Esophagus muscularis mucosa (tissue), 4 donors: ENCODE data around the gene ZNF853. TPM values are rescaled to one million over a fixed set of nuclear protein-coding genes. Genes with fewer than 3 reads are reported as not detected.
"Not testable (repeated sequence)": the region's sequence is repeated elsewhere in the genome, so short reads cannot be mapped to it uniquely, and the experiment has no call there.

ENCODE experiments used
- DNase-seq: peaks from one replicate; pipeline ENCODE4 v3.0.0-alpha.2; 2017; ENCODE audit errors: extremely low spot score
- H3K27ac ChIP-seq, 4 donors: fragments of 200-600 bp; sonication (generic); replicated peaks in 1 of 4; 1 replicate in 3 of 4; 2 replicates in 1 of 4; pipeline ENCODE4 v1.5.1; 2016 to 2019; ENCODE audit warnings: mild to moderate bottlenecking in 1 of 4
- H3K27me3 ChIP-seq, 4 donors: fragments of 200-600 bp; sonication (generic); one replicate each; pipeline versions ENCODE4 v1.5.1 to v1.6.0; 2016 to 2019
- H3K36me3 ChIP-seq, 4 donors: fragments of 200-600 bp; sonication (generic); one replicate each; pipeline ENCODE4 v1.5.1; 2016 to 2019
- H3K4me1 ChIP-seq, 4 donors: fragments of 200-600 bp; sonication (generic); one replicate each; pipeline ENCODE4 v1.5.1; 2016 to 2019
- H3K4me3 ChIP-seq, 4 donors: fragments of 200-600 bp; sonication (generic); 1 replicate in 2 of 4; 2 replicates in 2 of 4; pipeline ENCODE4 v1.5.1; 2016 to 2019; ENCODE audit warnings: mild to moderate bottlenecking in 4 of 4, moderate library complexity in 1 of 4
- H3K9me3 ChIP-seq, 4 donors: fragments of 200-600 bp; sonication (generic); 1 replicate in 3 of 4; 2 replicates in 1 of 4; pipeline ENCODE4 v1.5.1; 2016 to 2019
- EP300 ChIP-seq: sonication (generic); formaldehyde crosslinking; IDR thresholded peaks from one replicate; pipeline ENCODE4 v1.6.1; 2017; ENCODE audit warnings: antibody characterized with exemption
- POLR2A ChIP-seq: fragments of 450-650 bp; IDR thresholded peaks from one replicate; pipeline ENCODE4 v1.6.1; 2017; ENCODE audit warnings: antibody characterized with exemption, moderate library complexity, mild to moderate bottlenecking, low read depth
- POLR2AphosphoS5 ChIP-seq, 2 donors: sonication (generic); formaldehyde crosslinking; IDR thresholded peaks; one replicate each; pipeline ENCODE4 v1.6.1; 2017; ENCODE audit warnings: antibody characterized with exemption in 2 of 2
- WGBS: methylation state at CpG from one replicate; pipeline ENCODE4 v1.1.5; 2018; 5-methylcytosine and 5-hydroxymethylcytosine counted together
- intact Hi-C: fragments of 100-400 bp; cut with DNase I; formaldehyde crosslinking; loops from one replicate; pipeline ENCODE4 v1.15.1; 2023
- total RNA-seq, 4 donors: library from RNA; depleted of rRNA; stranded (reverse); fragments of >200 nt; gene quantifications; one replicate each; pipeline versions ENCODE4 v1.1.0 to v1.2.1, GENCODE V29; 2016
- TF ChIP-seq, protein P1 (sequence below), 3 experiments: fragments of 200-600 bp in 2 of 3; fragments of 450-650 bp in 1 of 3; sonication (generic) in 2 of 3; IDR thresholded peaks; one replicate each; pipeline ENCODE4 v1.5.1; 2017 to 2019; ENCODE audit warnings: antibody characterized with exemption in 3 of 3, mild to moderate bottlenecking in 2 of 3, moderate library complexity in 1 of 3

The ZNF853 gene
- total RNA-seq, 4 donors from 2014 or later = 13.7 to 38.6 (median 23.6) TPM

- WGBS = 75% methylated on average over 9 of the region's 11 CpGs
- intact Hi-C loops = no loop called here
These were observed 14.8 kb downstream of the ZNF853 start for GRCh38 chr7:6630007-6630849.

GRCh38 chr7:6631605-6632004 is 16.2 kb downstream of the ZNF853 start:
- TF ChIP-seq, protein P1, sequence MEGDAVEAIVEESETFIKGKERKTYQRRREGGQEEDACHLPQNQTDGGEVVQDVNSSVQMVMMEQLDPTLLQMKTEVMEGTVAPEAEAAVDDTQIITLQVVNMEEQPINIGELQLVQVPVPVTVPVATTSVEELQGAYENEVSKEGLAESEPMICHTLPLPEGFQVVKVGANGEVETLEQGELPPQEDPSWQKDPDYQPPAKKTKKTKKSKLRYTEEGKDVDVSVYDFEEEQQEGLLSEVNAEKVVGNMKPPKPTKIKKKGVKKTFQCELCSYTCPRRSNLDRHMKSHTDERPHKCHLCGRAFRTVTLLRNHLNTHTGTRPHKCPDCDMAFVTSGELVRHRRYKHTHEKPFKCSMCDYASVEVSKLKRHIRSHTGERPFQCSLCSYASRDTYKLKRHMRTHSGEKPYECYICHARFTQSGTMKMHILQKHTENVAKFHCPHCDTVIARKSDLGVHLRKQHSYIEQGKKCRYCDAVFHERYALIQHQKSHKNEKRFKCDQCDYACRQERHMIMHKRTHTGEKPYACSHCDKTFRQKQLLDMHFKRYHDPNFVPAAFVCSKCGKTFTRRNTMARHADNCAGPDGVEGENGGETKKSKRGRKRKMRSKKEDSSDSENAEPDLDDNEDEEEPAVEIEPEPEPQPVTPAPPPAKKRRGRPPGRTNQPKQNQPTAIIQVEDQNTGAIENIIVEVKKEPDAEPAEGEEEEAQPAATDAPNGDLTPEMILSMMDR (IDR thresholded peaks at IDR 0.05) = no peak
- no peak for TF ChIP-seq POLR2AphosphoS5 (IDR thresholded peaks at IDR 0.05)
- TF ChIP-seq POLR2A = no peak
- no peak for TF ChIP-seq EP300
- Histone ChIP-seq H3K36me3 (no peaks in the 10 kb centered on the region), H3K9me3 (no peaks in the 10 kb centered on the region), H3K27ac (no peak overlapping the region), H3K4me1 (peaks cover 5 to 8% (median 6%) of the 10 kb centered on the region in 4 donors), H3K27me3 (no peaks in the 10 kb centered on the region), H3K4me3 (no peak overlapping the region)
- 80% methylated on average over 7 of the region's 7 CpGs for WGBS
- intact Hi-C loops = no loop called here
- no peak for DNase-seq

More at GRCh38 chr7:6630007-6630849, 14.8 kb downstream of the ZNF853 start:
- H3K27me3 ChIP-seq = no peaks in the 10 kb centered on the region
- H3K9me3 ChIP-seq = no peaks in the 10 kb centered on the region
- TF ChIP-seq, protein P1 (IDR thresholded peaks at IDR 0.05) = no peak
- no peak for DNase-seq
- H3K4me3 ChIP-seq = no peak overlapping the region
- peaks cover 0 to 7% (median 0%) of the 10 kb centered on the region in 4 donors for H3K36me3 ChIP-seq
- H3K27ac ChIP-seq = no peak overlapping the region
- no peaks in the 10 kb centered on the region for H3K4me1 ChIP-seq

- 83% methylated on average over 8 of the region's 8 CpGs for WGBS
- DNase-seq = no peak
- Histone ChIP-seq H3K4me3 (no peak overlapping the region), H3K9me3 (no peaks in the 10 kb centered on the region), H3K36me3 (no peaks in the 10 kb centered on the region), H3K4me1 (peaks cover 14 to 26% (median 23%) of the 10 kb centered on the region in 4 donors), H3K27me3 (no peaks in the 10 kb centered on the region), H3K27ac (no peak overlapping the region)
- intact Hi-C loops = no loop called here
- TF ChIP-seq POLR2A (no peak), EP300 (no peak), POLR2AphosphoS5 (IDR thresholded peaks at IDR 0.05) (no peak)
- TF ChIP-seq, protein P1 (IDR thresholded peaks at IDR 0.05) = no peak
These were observed 18.6 kb downstream of the ZNF853 start for GRCh38 chr7:6634021-6634420.

GRCh38 chr7:6634971-6635370 is 19.6 kb downstream of the ZNF853 start:
- H3K9me3 ChIP-seq, DNase-seq, H3K36me3 ChIP-seq, H3K4me3 ChIP-seq, H3K27ac ChIP-seq, H3K27me3 ChIP-seq: not testable (repeated sequence)
- peaks cover 14 to 36% (median 33%) of the 10 kb centered on the region in 4 donors for H3K4me1 ChIP-seq
- intact Hi-C loops = loop anchor here (5.0 kb wide), 1 partner anchor 72 kb away; the partner anchor contains the start of gene ZNF12
- WGBS = 63% methylated on average over 5 of the region's 5 CpGs

DNA sequence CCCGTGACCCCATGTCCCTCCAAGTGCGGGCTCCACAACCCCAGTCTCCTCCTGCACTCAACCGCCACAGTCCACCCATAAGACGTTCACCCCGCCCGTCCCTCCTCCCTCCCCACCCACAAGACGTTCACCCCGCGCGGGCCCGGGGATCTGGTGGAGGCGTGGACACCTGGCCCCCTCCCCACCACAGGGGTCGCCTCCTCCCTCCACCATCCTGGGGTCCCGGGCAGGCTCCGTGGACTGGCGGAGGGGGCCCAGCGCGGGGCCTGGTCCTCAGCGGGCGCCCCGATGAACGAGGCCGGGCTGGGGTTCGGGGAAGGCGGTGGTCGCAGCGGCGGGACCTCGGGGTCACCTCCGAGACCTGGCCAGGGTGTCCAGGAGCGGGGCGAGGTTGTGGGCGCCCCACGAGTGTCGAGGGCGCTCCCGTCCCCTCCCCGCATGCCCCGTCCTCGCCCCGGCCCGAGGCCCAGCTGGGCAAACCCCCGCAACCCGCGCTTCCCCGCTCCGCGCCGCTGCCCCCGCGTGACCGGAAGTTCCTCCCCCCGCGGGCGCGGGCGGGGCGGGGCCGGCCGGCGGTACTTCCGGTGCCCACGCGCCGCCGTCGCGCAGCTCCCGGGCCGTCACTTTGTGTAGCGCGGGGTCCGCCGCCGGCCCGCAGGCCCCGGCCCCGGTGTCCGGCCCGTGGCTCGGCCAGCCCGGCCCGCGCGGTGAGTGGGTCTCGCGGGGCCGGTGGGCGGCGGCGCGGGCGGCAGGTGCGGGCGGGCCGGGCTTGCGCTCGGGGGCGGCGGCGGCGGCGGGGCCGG is 21.5 kb downstream of the ZNF853 start, which contains the start of gene ZNF316:
ZNF316 (plus strand) TSS at position 578 of the 803 bp plus-strand sequence. CDS start 5,092 bp downstream, outside the sequence.
- intact Hi-C loops = loop anchor here (2.0 to 5.0 kb wide), 2 partner anchors 70 to 94 kb away; partner anchors contain the start of gene ZNF12
- TF ChIP-seq POLR2AphosphoS5 (IDR thresholded peaks at IDR 0.05) = peak in 1 of 2 donors; percentile 70
- no peak for TF ChIP-seq EP300
- TF ChIP-seq, protein P1 (IDR thresholded peaks at IDR 0.05) = no peak

More for the DNA sequence above, 21.5 kb downstream of the ZNF853 start, which contains the start of gene ZNF316:
- peak within 1 kb of the TSS; percentile 77 to 99 (median 93) for H3K4me3 ChIP-seq
- peaks cover 0 to 27% (median 11%) of the 10 kb centered on the region in 4 donors for H3K36me3 ChIP-seq
- H3K27ac ChIP-seq = peak within 1 kb of the TSS; percentile 80 to 86 (median 82)
- DNase-seq = no peak
- no peaks in the 10 kb centered on the region for H3K9me3 ChIP-seq
- 8% methylated on average over 5 of the region's 104 CpGs for WGBS
- H3K4me1 ChIP-seq = peaks cover 14 to 43% (median 36%) of the 10 kb centered on the region in 4 donors
- no peaks in the 10 kb centered on the region for H3K27me3 ChIP-seq
